K562 (cell line): ENCODE results near the gene CLDN5. TPM values are rescaled to one million over a fixed set of nuclear protein-coding genes. Genes with fewer than 3 reads are reported as not detected.
A peak's percentile ranks its signal among the peaks of the same experiment; 100 is the strongest.

Source experiments
- CHD4 ChIP-seq: fragments of 200-600 bp; sonication (generic); IDR thresholded peaks from 3 replicates; pipeline ENCODE4 v1.6.1; 2012; ENCODE audit warnings: low read depth, mild to moderate bottlenecking, mixed read lengths, low read length, inconsistent platforms; ENCODE audit not compliant: insufficient read depth, insufficient replicate concordance, poor library complexity, severe bottlenecking
- CREB1 ChIP-seq, 2 experiments: sonication (generic) in 1 of 2; formaldehyde crosslinking in 1 of 2; IDR thresholded peaks; 2 replicates each; pipeline versions ENCODE4 v1.6.1 to v1.8.0; 2012 to 2022; ENCODE audit warnings: inconsistent platforms in 1 of 2, mild to moderate bottlenecking in 1 of 2, missing genetic modification reagents in 1 of 2, moderate library complexity in 1 of 2
- ELF4 ChIP-seq: fragments of 450-650 bp; formaldehyde crosslinking; IDR thresholded peaks from 2 replicates; pipeline ENCODE4 v1.4.0; 2022; ENCODE audit warnings: missing genetic modification characterization
- HCFC1 ChIP-seq: IDR thresholded peaks from 2 replicates; pipeline ENCODE4 v1.6.1; 2012; ENCODE audit warnings: low read depth, low read length, improper control_type of control experiment
- IFI16 ChIP-seq: fragments of 250-450 bp; sonication (Bioruptor Pico); IDR thresholded peaks from 2 replicates; pipeline ENCODE4 v2.1.2; 2022; ENCODE audit warnings: mild to moderate bottlenecking, inconsistent platforms
- OTX1 ChIP-seq: fragments of 450-650 bp; formaldehyde crosslinking; IDR thresholded peaks from 2 replicates; pipeline ENCODE4 v1.4.0; 2022; ENCODE audit warnings: mild to moderate bottlenecking
- PHTF2 ChIP-seq: fragments of 250-450 bp; sonication (Bioruptor Pico); IDR thresholded peaks from 2 replicates; pipeline ENCODE4 v1.5.0; 2021; ENCODE audit warnings: mild to moderate bottlenecking
- PML ChIP-seq: IDR thresholded peaks from 2 replicates; pipeline ENCODE4 v1.6.1; 2012; ENCODE audit warnings: low read length, inconsistent platforms
- PTRF ChIP-seq: fragments of 450-650 bp; IDR thresholded peaks from 2 replicates; pipeline ENCODE4 v1.6.1; 2016; ENCODE audit warnings: mild to moderate bottlenecking, missing genetic modification characterization, missing compliant biosample characterization
- RFX1 ChIP-seq: fragments of 450-650 bp; IDR thresholded peaks from 2 replicates; pipeline ENCODE4 v1.6.1; 2016; ENCODE audit warnings: mild to moderate bottlenecking, moderate library complexity
- SMARCE1 ChIP-seq: fragments of 450-650 bp; IDR thresholded peaks from 2 replicates; pipeline ENCODE4 v1.7.1; 2016; ENCODE audit warnings: mild to moderate bottlenecking
- TAF7 ChIP-seq: fragments of 450-650 bp; IDR thresholded peaks from 2 replicates; pipeline ENCODE4 v1.6.1; 2016; ENCODE audit warnings: missing genetic modification characterization, missing compliant biosample characterization
- ZNF165 ChIP-seq: fragments of 250-450 bp; sonication (Bioruptor Pico); IDR thresholded peaks from 2 replicates; pipeline ENCODE4 v1.4.0; 2020; ENCODE audit warnings: borderline replicate concordance
- ZNF75A ChIP-seq: fragments of 450-650 bp; formaldehyde crosslinking; IDR thresholded peaks from 2 replicates; pipeline ENCODE4 v1.4.0; 2020; ENCODE audit warnings: mild to moderate bottlenecking
- polyA plus RNA-seq, 8 experiments: library from polyadenylated mRNA; depleted of rRNA in 4 of 8; stranded (reverse) in 5 of 8; unstranded in 3 of 8; fragments of >200 nt; fragmentation: Nextera tagmentation in 2 of 8; fragmentation: Illumina TruSeq in 1 of 8; extraction: Ambion mirVana in 2 of 8; extraction: Trizol in 1 of 8; gene quantifications; 2 replicates each; pipeline versions ENCODE4 v1.2.1 to v1.2.3, GENCODE V29; 2011 to 2014; ENCODE audit warnings: inconsistent platforms in 1 of 8, missing spikeins in 1 of 8
- total RNA-seq, 7 experiments: library from RNA; depleted of rRNA in 6 of 7; stranded (reverse); fragments of >200 nt in 6 of 7; fragmentation: Illumina TruSeq in 2 of 7; extraction: Trizol in 2 of 7; gene quantifications; 2 replicates each; pipeline versions ENCODE4 v1.2.1 to v1.2.3, GENCODE V29; 2011 to 2021; ENCODE audit warnings: low replicate concordance in 1 of 7
- TF ChIP-seq, protein P1 (sequence below): IDR thresholded peaks from 2 replicates; pipeline ENCODE4 v1.6.1; 2012; ENCODE audit warnings: low read depth, low read length, improper control_type of control experiment, borderline replicate concordance
- TF ChIP-seq, protein P2 (sequence below): fragments of 450-650 bp; formaldehyde crosslinking; IDR thresholded peaks from 2 replicates; pipeline ENCODE4 v1.4.0; 2022; ENCODE audit warnings: mild to moderate bottlenecking, moderate library complexity
- TF ChIP-seq, protein P3 (sequence below), 2 experiments: IDR thresholded peaks; 2 replicates each; pipeline ENCODE4 v1.6.1; 2012; ENCODE audit warnings: improper control_type of control experiment in 2 of 2, low read depth in 2 of 2, low read length in 2 of 2, borderline replicate concordance in 1 of 2
- TF ChIP-seq, protein P4 (sequence below): fragments of 250-450 bp; sonication (Bioruptor Pico); IDR thresholded peaks from 2 replicates; pipeline ENCODE4 v1.5.0; 2021
- TF ChIP-seq, protein P5 (sequence below): fragments of 250-450 bp; sonication (Bioruptor Pico); IDR thresholded peaks from 2 replicates; pipeline ENCODE4 v1.5.0; 2020; ENCODE audit warnings: mild to moderate bottlenecking

CLDN5 gene
- total and polyA plus RNA-seq, 9 of the 15 experiments (the other 6 are each of a cell fraction or from before 2014, with no cell fraction given) = 0.20 TPM; not detected in 8

DNA sequence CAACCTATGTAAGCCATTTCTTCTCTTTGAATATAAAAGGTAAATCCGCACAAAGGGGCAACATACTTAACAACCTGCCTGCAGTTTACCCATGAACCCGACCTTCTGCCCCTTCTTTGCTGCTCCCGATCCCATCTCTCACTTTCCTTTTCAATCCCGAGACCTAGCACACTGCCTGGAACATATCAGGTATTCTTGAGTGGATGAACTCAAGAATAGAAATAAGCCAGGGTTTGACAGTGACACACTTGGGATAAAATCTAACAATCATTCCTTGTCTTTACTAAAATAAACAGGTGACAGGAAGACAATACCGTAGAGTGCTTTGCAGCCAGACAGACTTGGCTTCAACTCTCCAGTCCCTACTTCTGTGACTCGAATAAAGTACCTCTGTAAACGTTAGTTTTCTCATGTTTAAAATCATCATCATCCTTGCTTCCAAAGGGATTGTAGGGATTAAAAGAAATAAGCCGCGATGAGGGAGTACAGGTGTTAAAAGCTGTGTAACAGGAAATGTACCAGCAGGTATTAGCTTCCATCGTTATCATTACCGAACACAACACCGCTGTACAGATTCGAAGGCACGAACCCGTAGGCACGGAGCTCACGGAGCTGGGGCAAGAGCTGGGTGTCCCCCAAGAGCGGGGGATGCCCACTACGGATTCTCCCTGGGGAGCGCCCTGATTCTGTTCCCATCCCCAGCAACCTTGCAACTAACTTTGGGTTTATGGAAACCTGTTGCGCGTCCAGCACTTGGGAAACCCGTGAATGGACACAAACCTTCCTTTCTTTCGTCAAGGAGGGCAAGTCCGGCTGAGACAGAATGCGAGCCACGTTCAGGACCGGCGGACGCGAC is 45.9 kb downstream of the CLDN5 start (continued):
- TF ChIP-seq, protein P1, sequence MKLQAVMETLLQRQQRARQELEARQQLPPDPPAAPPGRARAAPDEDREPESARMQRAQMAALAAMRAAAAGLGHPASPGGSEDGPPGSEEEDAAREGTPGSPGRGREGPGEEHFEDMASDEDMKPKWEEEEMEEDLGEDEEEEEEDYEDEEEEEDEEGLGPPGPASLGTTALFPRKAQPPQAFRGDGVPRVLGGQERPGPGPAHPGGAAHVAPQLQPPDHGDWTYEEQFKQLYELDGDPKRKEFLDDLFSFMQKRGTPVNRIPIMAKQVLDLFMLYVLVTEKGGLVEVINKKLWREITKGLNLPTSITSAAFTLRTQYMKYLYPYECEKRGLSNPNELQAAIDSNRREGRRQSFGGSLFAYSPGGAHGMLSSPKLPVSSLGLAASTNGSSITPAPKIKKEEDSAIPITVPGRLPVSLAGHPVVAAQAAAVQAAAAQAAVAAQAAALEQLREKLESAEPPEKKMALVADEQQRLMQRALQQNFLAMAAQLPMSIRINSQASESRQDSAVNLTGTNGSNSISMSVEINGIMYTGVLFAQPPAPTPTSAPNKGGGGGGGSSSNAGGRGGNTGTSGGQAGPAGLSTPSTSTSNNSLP = no peak
- TF ChIP-seq TAF7 (tag) (0 out of 2 replicates have a peak, but pooled peaks have one; percentile 37), CHD4 (peak; percentile 17), CREB1 (IDR thresholded peaks at IDR 0.05) (no peak), CREB1 (CRISPR knock-in tag; IDR thresholded peaks at IDR 0.05) (no peak), ZNF165 (CRISPR knock-in tag) (peak; percentile 10; the same call in 1 of the 2 replicates), PML (no peak), OTX1 (CRISPR knock-in tag) (no peak), SMARCE1 (no peak), IFI16 (CRISPR knock-in tag) (0 out of 2 replicates have a peak, but pooled peaks have one; percentile 22), ELF4 (CRISPR knock-in tag) (0 out of 2 replicates have a peak, but pooled peaks have one; percentile 28), RFX1 (no peak), HCFC1 (no peak), PTRF (0 out of 2 replicates have a peak, but pooled peaks have one; percentile 30), PHTF2 (CRISPR knock-in tag) (peak; percentile 62; the same call in 1 of the 2 replicates), ZNF75A (CRISPR knock-in tag) (no peak)
- TF ChIP-seq, protein P2, sequence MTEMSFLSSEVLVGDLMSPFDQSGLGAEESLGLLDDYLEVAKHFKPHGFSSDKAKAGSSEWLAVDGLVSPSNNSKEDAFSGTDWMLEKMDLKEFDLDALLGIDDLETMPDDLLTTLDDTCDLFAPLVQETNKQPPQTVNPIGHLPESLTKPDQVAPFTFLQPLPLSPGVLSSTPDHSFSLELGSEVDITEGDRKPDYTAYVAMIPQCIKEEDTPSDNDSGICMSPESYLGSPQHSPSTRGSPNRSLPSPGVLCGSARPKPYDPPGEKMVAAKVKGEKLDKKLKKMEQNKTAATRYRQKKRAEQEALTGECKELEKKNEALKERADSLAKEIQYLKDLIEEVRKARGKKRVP (CRISPR knock-in tag) = no peak
- TF ChIP-seq, protein P3, sequence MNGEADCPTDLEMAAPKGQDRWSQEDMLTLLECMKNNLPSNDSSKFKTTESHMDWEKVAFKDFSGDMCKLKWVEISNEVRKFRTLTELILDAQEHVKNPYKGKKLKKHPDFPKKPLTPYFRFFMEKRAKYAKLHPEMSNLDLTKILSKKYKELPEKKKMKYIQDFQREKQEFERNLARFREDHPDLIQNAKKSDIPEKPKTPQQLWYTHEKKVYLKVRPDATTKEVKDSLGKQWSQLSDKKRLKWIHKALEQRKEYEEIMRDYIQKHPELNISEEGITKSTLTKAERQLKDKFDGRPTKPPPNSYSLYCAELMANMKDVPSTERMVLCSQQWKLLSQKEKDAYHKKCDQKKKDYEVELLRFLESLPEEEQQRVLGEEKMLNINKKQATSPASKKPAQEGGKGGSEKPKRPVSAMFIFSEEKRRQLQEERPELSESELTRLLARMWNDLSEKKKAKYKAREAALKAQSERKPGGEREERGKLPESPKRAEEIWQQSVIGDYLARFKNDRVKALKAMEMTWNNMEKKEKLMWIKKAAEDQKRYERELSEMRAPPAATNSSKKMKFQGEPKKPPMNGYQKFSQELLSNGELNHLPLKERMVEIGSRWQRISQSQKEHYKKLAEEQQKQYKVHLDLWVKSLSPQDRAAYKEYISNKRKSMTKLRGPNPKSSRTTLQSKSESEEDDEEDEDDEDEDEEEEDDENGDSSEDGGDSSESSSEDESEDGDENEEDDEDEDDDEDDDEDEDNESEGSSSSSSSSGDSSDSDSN (IDR thresholded peaks at IDR 0.05; ENCODE audit: borderline replicate concordance in 1 of 2, low read depth in 2 of 2, low read length in 2 of 2) = no peak
- TF ChIP-seq, protein P4, sequence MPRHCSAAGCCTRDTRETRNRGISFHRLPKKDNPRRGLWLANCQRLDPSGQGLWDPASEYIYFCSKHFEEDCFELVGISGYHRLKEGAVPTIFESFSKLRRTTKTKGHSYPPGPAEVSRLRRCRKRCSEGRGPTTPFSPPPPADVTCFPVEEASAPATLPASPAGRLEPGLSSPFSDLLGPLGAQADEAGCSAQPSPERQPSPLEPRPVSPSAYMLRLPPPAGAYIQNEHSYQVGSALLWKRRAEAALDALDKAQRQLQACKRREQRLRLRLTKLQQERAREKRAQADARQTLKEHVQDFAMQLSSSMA (CRISPR knock-in tag) = no peak
- TF ChIP-seq, protein P5, sequence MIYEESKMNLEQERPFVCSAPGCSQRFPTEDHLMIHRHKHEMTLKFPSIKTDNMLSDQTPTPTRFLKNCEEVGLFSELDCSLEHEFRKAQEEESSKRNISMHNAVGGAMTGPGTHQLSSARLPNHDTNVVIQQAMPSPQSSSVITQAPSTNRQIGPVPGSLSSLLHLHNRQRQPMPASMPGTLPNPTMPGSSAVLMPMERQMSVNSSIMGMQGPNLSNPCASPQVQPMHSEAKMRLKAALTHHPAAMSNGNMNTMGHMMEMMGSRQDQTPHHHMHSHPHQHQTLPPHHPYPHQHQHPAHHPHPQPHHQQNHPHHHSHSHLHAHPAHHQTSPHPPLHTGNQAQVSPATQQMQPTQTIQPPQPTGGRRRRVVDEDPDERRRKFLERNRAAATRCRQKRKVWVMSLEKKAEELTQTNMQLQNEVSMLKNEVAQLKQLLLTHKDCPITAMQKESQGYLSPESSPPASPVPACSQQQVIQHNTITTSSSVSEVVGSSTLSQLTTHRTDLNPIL (CRISPR knock-in tag) = no peak
